Spinal cord (tissue), 10 donors: ENCODE results near the gene HDAC2. TPM values are rescaled to one million over a fixed set of nuclear protein-coding genes. Genes with fewer than 3 reads are reported as not detected.
A peak's percentile ranks its signal among the peaks of the same experiment; 100 is the strongest.
"Not testable (repeated sequence)": the region's sequence is repeated elsewhere in the genome, so short reads cannot be mapped to it uniquely, and the experiment has no call there.

Experiments used
- DNase-seq, 6 donors: peaks; one replicate each; pipeline versions ENCODE4 v3.0.0 to v3.0.0-alpha.2; 2013 to 2015; ENCODE audit warnings: low spot score in 6 of 6, low read depth in 4 of 6
- H3K27ac ChIP-seq: one replicate; pipeline ENCODE4 v1.5.1; 2013; ENCODE audit warnings: low read depth, low read length, control low read depth
- H3K27me3 ChIP-seq: one replicate; pipeline ENCODE4 v1.6.1; 2013; ENCODE audit warnings: low read length; ENCODE audit not compliant: control insufficient read depth, insufficient read depth
- H3K36me3 ChIP-seq: one replicate; pipeline ENCODE4 v1.6.1; 2013; ENCODE audit warnings: low read length; ENCODE audit not compliant: control insufficient read depth, insufficient read depth
- H3K4me1 ChIP-seq: one replicate; pipeline ENCODE4 v1.6.1; 2013; ENCODE audit warnings: low read length; ENCODE audit not compliant: control insufficient read depth, insufficient read depth
- H3K4me3 ChIP-seq: one replicate; pipeline ENCODE4 v1.5.1; 2013; ENCODE audit warnings: low read depth, low read length, control low read depth
- H3K9me3 ChIP-seq: one replicate; pipeline ENCODE4 v1.6.1; 2013; ENCODE audit warnings: low read length; ENCODE audit not compliant: control insufficient read depth, insufficient read depth
- WGBS: methylation state at CpG from one replicate; pipeline ENCODE4 v1.1.5; 2013; ENCODE audit warnings: missing lambda C conversion rate; ENCODE audit not compliant: insufficient coverage; 5-methylcytosine and 5-hydroxymethylcytosine counted together
- long read RNA-seq, 4 donors: transcript quantifications; one replicate each; lab custom pipeline, GENCODE V29; 2026
- polyA plus RNA-seq, 2 donors: library from polyadenylated mRNA; unstranded; fragments of 120-200 nt; gene quantifications; one replicate each; pipeline ENCODE4 v1.2.1, GENCODE V29; 2013; ENCODE audit not compliant: insufficient read length in 2 of 2
- total RNA-seq, 2 donors: library from RNA; depleted of rRNA in 1 of 2; stranded (reverse); fragments of 120-200 nt in 1 of 2; fragments of >200 nt in 1 of 2; gene quantifications; one replicate each; pipeline versions ENCODE4 v1.2.3 to v1.2.4, GENCODE V29; 2013 to 2014
- donor health status: healthy.

The HDAC2 gene
- 100 to 1,000 TPM in 1 of 2 donors, 10 to 100 TPM in 1; 69.3 to 129 TPM for total RNA-seq
- polyA plus RNA-seq = 100 to 1,000 TPM; 181 to 207 TPM
- long read RNA-seq, donor 1, full-length matches to known transcripts = 45 of 150 reads
- long read RNA-seq, donor 1, partial matches to known transcripts = 105 of 150 reads
- long read RNA-seq, donor 1, other reads (novel, unspliced or antisense) = 0 of 150 reads
- long read RNA-seq, donor 2, full-length matches to known transcripts = 5 of 5 reads
- long read RNA-seq, donor 2, partial matches to known transcripts = 0 of 5 reads
- long read RNA-seq, donor 2, other reads (novel, unspliced or antisense) = 0 of 5 reads
- long read RNA-seq, donor 3, full-length matches to known transcripts = 22 of 78 reads
- long read RNA-seq, donor 3, partial matches to known transcripts = 56 of 78 reads
- long read RNA-seq, donor 3, other reads (novel, unspliced or antisense) = 0 of 78 reads
- long read RNA-seq, donor 4, full-length matches to known transcripts = 46 of 156 reads
- long read RNA-seq, donor 4, partial matches to known transcripts = 110 of 156 reads
- long read RNA-seq, donor 4, other reads (novel, unspliced or antisense) = 0 of 156 reads

DNA sequence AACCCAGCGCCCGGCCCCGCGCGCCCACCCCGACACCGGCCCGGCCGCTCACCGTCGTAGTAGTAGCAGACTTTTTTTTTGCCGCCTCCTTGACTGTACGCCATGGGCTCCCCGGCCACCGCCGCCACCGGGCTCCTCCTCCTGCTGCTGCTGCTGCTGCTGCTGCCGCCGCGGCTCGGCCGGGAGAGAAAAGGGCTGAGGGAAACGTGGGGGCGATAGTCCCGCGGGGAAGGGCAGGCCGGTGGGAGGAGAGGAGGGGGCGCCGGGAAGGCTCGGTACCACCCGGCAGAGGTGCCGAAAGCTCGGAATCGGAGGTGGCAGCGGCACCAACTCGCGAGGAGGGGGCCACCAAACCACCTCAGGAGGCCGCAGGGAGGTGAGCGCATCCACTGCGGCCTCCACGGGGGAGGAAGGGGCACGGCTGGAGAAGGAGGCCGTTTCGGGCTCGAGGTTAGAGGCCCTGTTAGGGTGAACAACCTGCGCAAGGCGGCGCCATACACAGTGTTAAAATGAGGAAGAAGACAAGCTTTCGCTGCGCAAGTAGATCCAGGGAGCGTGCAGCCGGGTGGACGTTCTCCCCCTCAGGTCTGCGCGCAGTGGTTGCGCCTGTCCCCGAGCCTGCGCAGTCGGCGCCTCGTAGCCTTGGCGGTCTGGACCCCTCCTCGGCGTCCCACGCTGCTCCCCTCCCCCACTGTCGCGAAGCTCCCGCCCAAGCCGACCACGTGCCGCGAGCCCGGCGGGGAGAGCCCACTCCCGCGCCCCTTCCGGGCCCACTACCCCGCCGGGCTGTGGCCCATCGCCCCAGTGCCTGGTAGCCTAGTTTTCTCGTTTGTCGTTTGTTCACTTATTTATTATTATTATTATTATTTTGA lies at the start of gene HDAC2:
TSS of gene HDAC2 (minus strand) at position 344 of the 872 bp plus-strand sequence. CDS start at position 104, 240 bp downstream.
- 0% methylated on average over 73 of the region's 82 CpGs for WGBS
- H3K4me3 ChIP-seq = peak within 1 kb of the TSS; percentile 99
- DNase-seq = peak; percentile 80 to 97 (median 88)
- no peaks in the 10 kb centered on the region for H3K9me3 ChIP-seq
- no peaks in the 10 kb centered on the region for H3K36me3 ChIP-seq
- no peaks in the 10 kb centered on the region for H3K4me1 ChIP-seq
- peak within 1 kb of the TSS; percentile 98 for H3K27ac ChIP-seq
- H3K27me3 ChIP-seq = no peaks in the 10 kb centered on the region

DNA sequence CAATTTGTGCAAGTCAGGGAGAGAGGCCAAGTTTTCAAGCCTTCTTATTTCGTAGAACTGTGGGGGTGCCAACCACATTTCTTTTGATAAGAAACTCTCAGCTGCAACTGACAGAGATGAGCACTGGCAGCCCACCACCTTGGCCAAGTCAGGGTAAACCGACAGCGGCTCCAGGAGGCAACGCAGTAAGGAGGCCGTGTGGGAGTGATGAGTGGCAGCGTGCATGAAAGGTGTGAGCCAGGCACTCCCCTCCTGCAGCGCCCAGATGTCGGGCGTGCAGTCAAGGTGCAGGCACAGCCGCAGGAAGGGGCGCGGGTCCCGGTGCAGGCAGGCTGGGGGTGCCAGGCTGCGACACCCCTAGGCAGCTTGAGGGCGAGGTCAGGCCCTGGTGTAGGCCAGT lies 49.2 kb upstream of the HDAC2 start:
- Histone ChIP-seq H3K27ac (no peak overlapping the region), H3K4me3 (no peak overlapping the region), H3K27me3 (no peaks in the 10 kb centered on the region), H3K4me1 (no peaks in the 10 kb centered on the region), H3K9me3 (no peaks in the 10 kb centered on the region), H3K36me3 (peaks cover 3% of the 10 kb centered on the region)
- WGBS = 93% methylated on average over 15 of the region's 15 CpGs
- DNase-seq = peak in 1 of 6 donors; percentile 49

- 95% methylated on average over 6 of the region's 6 CpGs for WGBS
- not testable (repeated sequence) for DNase-seq, H3K4me1 ChIP-seq, H3K36me3 ChIP-seq, H3K9me3 ChIP-seq, H3K4me3 ChIP-seq, H3K27ac ChIP-seq, H3K27me3 ChIP-seq
These were observed 46.2 kb upstream of the HDAC2 start for GRCh38 chr6:114017146-114017545.

GRCh38 chr6:114014106-114014505 lies 43.2 kb upstream of the HDAC2 start:
- not testable (repeated sequence) for H3K27ac ChIP-seq, H3K36me3 ChIP-seq, DNase-seq, H3K4me1 ChIP-seq, H3K4me3 ChIP-seq, H3K27me3 ChIP-seq, H3K9me3 ChIP-seq
- WGBS = 85% methylated on average over 2 of the region's 2 CpGs

DNA sequence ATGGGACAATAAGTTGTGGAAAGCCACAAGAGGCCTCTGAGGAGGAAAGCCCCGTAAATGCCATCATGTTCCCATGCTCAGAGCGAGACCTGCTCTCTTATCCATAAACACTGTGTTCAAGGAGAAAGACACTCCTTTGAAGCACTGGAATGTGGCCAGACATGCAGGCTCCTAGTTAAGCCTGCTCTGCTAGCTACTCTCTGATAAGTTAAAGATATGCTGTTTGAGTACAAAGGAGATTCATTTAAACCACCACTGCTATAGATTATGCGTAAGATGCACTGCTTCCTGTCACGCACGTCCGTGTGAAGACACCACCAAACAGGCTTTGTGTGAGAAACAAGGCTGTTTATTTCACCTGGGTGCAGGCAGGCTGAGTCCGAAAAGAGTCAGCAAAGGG lies 40.5 kb upstream of the HDAC2 start:
- H3K27ac ChIP-seq, DNase-seq, H3K4me3 ChIP-seq, H3K36me3 ChIP-seq, H3K4me1 ChIP-seq, H3K27me3 ChIP-seq, H3K9me3 ChIP-seq: not testable (repeated sequence)
- WGBS = 77% methylated on average over 5 of the region's 7 CpGs

GRCh38 chr6:114010540-114010939 lies 39.6 kb upstream of the HDAC2 start:
- H3K4me3 ChIP-seq = no peak overlapping the region
- H3K9me3 ChIP-seq = no peaks in the 10 kb centered on the region
- no peak overlapping the region for H3K27ac ChIP-seq
- no peaks in the 10 kb centered on the region for H3K4me1 ChIP-seq
- 90% methylated on average over 2 of the region's 2 CpGs for WGBS
- no peak for DNase-seq
- no peaks in the 10 kb centered on the region for H3K27me3 ChIP-seq
- no peaks in the 10 kb centered on the region for H3K36me3 ChIP-seq

DNA sequence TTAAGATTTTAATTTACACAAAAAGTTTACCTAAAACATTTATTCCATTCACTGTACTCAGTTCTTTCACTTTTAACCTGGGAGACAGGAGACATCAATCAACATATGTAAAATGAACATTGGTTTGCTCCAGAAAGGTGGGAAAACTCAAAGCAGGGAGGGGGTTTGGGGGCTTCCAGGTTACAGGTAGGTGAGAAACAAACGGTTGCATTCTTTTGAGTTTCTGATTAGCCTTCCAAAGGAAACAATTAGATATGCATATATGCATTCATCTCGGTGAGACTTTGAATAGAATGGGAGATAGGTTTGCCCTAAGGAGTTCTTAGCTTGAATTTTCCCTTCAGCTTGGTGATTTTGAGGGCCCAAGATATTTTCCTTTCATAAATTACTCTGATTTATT lies 38.2 kb upstream of the HDAC2 start:
- no peaks in the 10 kb centered on the region for H3K36me3 ChIP-seq
- H3K4me3 ChIP-seq = no peak overlapping the region
- no CpG with 5 or more reads among the region's 2 CpGs for WGBS
- no peaks in the 10 kb centered on the region for H3K4me1 ChIP-seq
- H3K9me3 ChIP-seq = peaks cover 1% of the 10 kb centered on the region
- H3K27ac ChIP-seq = no peak overlapping the region
- no peaks in the 10 kb centered on the region for H3K27me3 ChIP-seq
- no peak for DNase-seq

- no peaks in the 10 kb centered on the region for H3K4me1 ChIP-seq
- no peak for DNase-seq
- H3K27ac ChIP-seq = no peak overlapping the region
- no peak overlapping the region for H3K4me3 ChIP-seq
- peaks cover 1% of the 10 kb centered on the region for H3K9me3 ChIP-seq
- H3K27me3 ChIP-seq = no peaks in the 10 kb centered on the region
- H3K36me3 ChIP-seq = no peaks in the 10 kb centered on the region
- no CpG with 5 or more reads among the region's 4 CpGs for WGBS
These were observed 37.4 kb upstream of the HDAC2 start for GRCh38 chr6:114008331-114008730.

DNA sequence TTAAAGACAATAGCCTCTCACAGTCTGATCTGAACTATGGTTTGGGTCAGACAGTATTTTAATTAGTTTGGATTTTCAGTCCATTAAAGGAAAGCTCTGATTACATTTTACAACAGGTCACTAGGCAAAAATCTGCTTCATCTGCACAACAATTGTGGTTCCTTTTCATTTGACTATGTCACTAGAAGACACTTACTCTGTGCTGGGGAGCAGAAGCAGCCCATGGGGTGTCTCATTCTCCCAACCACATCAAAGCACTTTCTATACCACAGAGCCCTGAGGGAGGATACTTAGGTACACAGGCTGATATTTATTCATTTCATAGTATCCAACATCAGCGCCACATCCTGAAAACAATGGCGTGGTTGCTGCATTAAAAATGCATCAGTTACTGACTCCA lies 36.6 kb upstream of the HDAC2 start:
- no peaks in the 10 kb centered on the region for H3K36me3 ChIP-seq
- WGBS = 100% methylated on average over 2 of the region's 2 CpGs
- H3K4me3 ChIP-seq = no peak overlapping the region
- no peak for DNase-seq
- H3K27me3 ChIP-seq = no peaks in the 10 kb centered on the region
- H3K9me3 ChIP-seq = peaks cover 1% of the 10 kb centered on the region
- no peaks in the 10 kb centered on the region for H3K4me1 ChIP-seq
- no peak overlapping the region for H3K27ac ChIP-seq
